ENCODE data around the gene PCDHA1.

- TF ChIP-seq CTCF (IDR thresholded peaks at IDR 0.05) (no peak), CHD2 (IDR thresholded peaks at IDR 0.05; ENCODE audit: low read length, partially characterized antibody) (no peak), SMC3 (IDR thresholded peaks at IDR 0.05; ENCODE audit: low read depth, low read length) (no peak), POLR2AphosphoS5 (IDR thresholded peaks at IDR 0.05; ENCODE audit: low read depth, low read length) (no peak), IRF3 (IDR thresholded peaks at IDR 0.05; ENCODE audit: low read depth, low read length) (no peak), PBX3 (IDR thresholded peaks at IDR 0.05) (no peak), ZBTB33 (IDR thresholded peaks at IDR 0.05; ENCODE audit: borderline replicate concordance, low read depth) (no peak), MAX (IDR thresholded peaks at IDR 0.05; ENCODE audit: low read depth) (no peak), NFIC (IDR thresholded peaks at IDR 0.05; ENCODE audit: borderline replicate concordance) (no peak), YY1 (IDR thresholded peaks at IDR 0.05; ENCODE audit: low read depth) (no peak)
Observed at GRCh38 chr5:140988100-140988499, 202.2 kb downstream of the PCDHA1 start.
